ENCODE measurements around the gene OVCA2.

The OVCA2 gene

GRCh38 chr17:2041561-2042389 lies at the start of gene OVCA2:
Gene OVCA2 (plus strand): TSS chr17:2042022. CDS start chr17:2042048, 26 bp downstream.
- peaks cover 21% of the 10 kb centered on the region for H3K4me1 ChIP-seq (ENCODE audit: insufficient read depth, low read length)
- H3K36me3 ChIP-seq (ENCODE audit: insufficient read depth, low read length): peaks cover 24% of the 10 kb centered on the region
- peak within 1 kb of the TSS; percentile 95 for H3K4me3 ChIP-seq (ENCODE audit: low read length)
- peak within 1 kb of the TSS; percentile 70 for H2AFZ ChIP-seq (ENCODE audit: low read depth, low read length)
- no peaks in the 10 kb centered on the region for H3K27me3 ChIP-seq (ENCODE audit: insufficient read depth, low read length)
- H3K9me3 ChIP-seq (ENCODE audit: low read length): no peaks in the 10 kb centered on the region

- no peak overlapping the region for H3K4me3 ChIP-seq (ENCODE audit: low read length)
- no peaks in the 10 kb centered on the region for H3K9me3 ChIP-seq (ENCODE audit: low read length)
- no peaks in the 10 kb centered on the region for H3K27me3 ChIP-seq (ENCODE audit: insufficient read depth, low read length)
- peaks cover 17% of the 10 kb centered on the region for H3K4me1 ChIP-seq (ENCODE audit: insufficient read depth, low read length)
- no peaks in the 10 kb centered on the region for H3K36me3 ChIP-seq (ENCODE audit: insufficient read depth, low read length)
- no peak overlapping the region for H2AFZ ChIP-seq (ENCODE audit: low read depth, low read length)
These were observed 49.3 kb upstream of the OVCA2 start for GRCh38 chr17:1992541-1992940.

GRCh38 chr17:1994707-1995106 lies 47.1 kb upstream of the OVCA2 start:
- Histone ChIP-seq H3K27me3 (ENCODE audit: insufficient read depth, low read length) (no peaks in the 10 kb centered on the region), H2AFZ (ENCODE audit: low read depth, low read length) (no peak overlapping the region), H3K9me3 (ENCODE audit: low read length) (no peaks in the 10 kb centered on the region), H3K36me3 (ENCODE audit: insufficient read depth, low read length) (no peaks in the 10 kb centered on the region), H3K4me3 (ENCODE audit: low read length) (no peak overlapping the region), H3K4me1 (ENCODE audit: insufficient read depth, low read length) (peaks cover 23% of the 10 kb centered on the region)

DNA sequence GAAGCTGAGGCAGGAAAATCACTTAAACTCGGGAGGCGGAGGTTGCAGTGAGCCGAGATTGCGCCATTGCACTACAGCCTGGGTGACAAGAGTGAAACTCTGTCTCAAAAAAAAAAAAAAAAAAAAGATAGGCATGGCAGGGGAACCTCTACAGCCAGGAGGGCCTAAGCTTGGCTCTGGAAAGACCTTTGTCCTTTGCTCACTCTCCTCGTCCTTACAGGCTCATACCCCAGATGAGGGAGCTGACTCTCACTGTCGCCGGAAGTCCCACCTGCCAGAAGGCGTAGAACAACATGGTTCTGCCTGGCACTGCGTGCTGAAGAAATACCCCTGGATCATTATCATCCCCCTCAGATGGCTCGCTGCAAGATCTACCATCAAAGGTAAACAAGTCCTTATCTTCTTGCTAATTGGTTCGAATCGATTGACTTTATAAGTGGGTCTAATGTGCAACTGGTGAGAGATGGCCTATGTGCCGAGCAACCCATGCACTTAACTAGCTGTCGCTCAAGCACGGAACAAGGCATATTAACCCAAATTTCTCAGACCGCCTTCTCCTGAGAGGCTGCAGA lies 46.4 kb upstream of the OVCA2 start:
- Histone ChIP-seq H3K4me1 (ENCODE audit: insufficient read depth, low read length) (peaks cover 29% of the 10 kb centered on the region), H2AFZ (ENCODE audit: low read depth, low read length) (no peak overlapping the region), H3K27me3 (ENCODE audit: insufficient read depth, low read length) (no peaks in the 10 kb centered on the region), H3K4me3 (ENCODE audit: low read length) (no peak overlapping the region), H3K36me3 (ENCODE audit: insufficient read depth, low read length) (no peaks in the 10 kb centered on the region), H3K9me3 (ENCODE audit: low read length) (no peaks in the 10 kb centered on the region)

DNA sequence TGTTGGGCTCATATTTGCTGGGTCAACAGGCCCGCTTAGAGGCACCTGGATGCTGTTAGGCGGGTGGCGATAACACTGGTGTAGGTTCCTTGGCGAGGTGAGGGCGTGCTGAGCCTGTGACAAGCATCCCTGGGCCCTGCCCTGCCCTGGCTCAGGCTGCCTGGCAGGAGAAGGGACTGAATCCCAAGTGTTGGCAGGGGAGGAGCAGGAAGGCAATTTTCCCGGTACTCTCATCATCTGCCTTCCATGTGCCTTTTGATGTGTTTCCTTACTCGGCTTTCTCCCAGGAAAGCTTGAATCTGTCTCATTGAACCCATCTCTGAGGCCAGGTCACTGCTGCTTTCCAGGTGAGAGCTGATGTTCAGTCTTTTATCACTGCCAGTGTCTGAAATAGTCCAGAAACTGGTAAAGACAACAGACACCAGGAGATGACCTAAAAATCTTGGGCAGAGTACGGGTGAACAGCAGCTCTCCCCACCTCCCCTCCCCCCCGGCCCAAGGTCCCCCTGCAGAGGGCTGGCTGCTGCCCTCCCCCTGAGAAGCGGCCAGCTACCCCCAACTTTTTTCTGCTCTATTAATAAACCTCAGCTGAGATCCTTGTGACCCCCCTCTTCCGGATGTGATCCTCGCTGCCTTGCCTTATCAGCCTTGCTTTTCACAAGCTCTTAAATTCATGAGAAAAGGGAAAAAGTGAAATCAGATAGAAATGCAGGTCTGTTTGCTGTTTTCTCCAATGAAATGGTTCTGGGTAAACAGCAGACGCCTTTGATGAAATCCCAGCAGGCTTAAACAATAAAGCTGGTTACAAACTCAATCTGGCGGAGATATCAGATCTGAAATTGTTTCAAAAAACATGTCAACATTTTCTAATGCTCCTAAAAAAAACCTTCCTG lies 45.7 kb upstream of the OVCA2 start:
- Histone ChIP-seq H3K36me3 (ENCODE audit: insufficient read depth, low read length) (no peaks in the 10 kb centered on the region), H3K27me3 (ENCODE audit: insufficient read depth, low read length) (no peaks in the 10 kb centered on the region), H3K4me1 (ENCODE audit: insufficient read depth, low read length) (peaks cover 29% of the 10 kb centered on the region), H2AFZ (ENCODE audit: low read depth, low read length) (no peak overlapping the region), H3K9me3 (ENCODE audit: low read length) (no peaks in the 10 kb centered on the region), H3K4me3 (ENCODE audit: low read length) (no peak overlapping the region)

DNA sequence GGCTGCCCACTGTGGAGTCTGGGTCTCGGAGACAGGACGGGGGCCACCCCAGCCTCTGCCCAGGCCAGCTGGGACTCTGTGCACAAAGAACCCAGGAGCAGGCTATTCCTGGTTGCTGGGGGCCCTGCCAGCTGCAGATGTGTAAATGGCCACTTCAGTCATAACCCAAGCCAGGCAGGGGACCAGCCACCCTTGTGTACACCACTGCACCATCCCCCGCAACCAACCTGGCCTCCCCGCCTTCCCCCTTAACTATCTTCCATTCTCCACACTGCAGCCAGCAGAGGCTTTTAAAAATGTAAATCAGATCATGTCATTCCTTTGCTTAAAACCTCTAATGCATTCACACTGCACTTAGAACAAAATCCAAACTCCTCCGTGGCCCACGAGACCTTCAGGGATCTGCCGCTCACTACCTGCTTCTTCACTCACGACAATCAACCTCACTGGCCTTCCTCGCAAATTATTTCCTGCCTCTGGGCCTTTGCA lies 45.0 kb upstream of the OVCA2 start:
- Histone ChIP-seq H3K9me3 (ENCODE audit: low read length) (no peaks in the 10 kb centered on the region), H3K36me3 (ENCODE audit: insufficient read depth, low read length) (no peaks in the 10 kb centered on the region), H2AFZ (ENCODE audit: low read depth, low read length) (no peak overlapping the region), H3K27me3 (ENCODE audit: insufficient read depth, low read length) (no peaks in the 10 kb centered on the region), H3K4me1 (ENCODE audit: insufficient read depth, low read length) (peaks cover 29% of the 10 kb centered on the region), H3K4me3 (ENCODE audit: low read length) (no peak overlapping the region)

DNA sequence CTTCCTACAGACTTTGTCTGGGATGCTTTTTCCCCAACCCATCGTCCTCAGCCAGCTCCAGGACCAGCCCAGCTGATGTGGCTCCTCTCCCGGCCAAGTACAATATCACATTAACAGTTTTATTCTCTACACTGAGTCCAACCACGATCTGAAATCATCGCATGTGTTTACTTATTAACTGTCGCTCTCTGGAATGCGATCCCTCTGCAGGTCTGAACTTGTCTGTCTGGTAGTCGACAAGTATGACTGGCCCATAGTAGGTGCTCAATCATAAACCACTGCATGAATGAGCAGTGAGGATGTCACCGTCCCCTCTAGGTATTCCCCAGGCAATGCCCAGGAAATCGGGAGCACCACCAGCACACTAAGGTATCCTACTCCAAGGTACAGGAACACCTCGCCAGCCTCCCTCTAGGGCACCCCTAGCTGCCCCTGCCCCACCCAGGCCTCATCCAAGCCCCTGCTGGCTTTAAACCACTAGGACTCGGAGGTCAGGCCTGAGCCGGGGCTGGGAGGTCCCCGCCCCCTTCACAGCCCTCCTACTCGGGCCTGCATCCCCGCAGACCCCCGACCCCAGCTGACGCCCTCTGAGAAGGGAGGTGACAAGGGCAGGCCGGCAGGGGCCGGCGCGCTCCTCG lies 44.4 kb upstream of the OVCA2 start:
- no peak overlapping the region for H2AFZ ChIP-seq (ENCODE audit: low read depth, low read length)
- H3K4me1 ChIP-seq (ENCODE audit: insufficient read depth, low read length): peaks cover 29% of the 10 kb centered on the region
- no peaks in the 10 kb centered on the region for H3K27me3 ChIP-seq (ENCODE audit: insufficient read depth, low read length)
- H3K9me3 ChIP-seq (ENCODE audit: low read length): no peaks in the 10 kb centered on the region
- no peak overlapping the region for H3K4me3 ChIP-seq (ENCODE audit: low read length)
- H3K36me3 ChIP-seq (ENCODE audit: insufficient read depth, low read length): no peaks in the 10 kb centered on the region

DNA sequence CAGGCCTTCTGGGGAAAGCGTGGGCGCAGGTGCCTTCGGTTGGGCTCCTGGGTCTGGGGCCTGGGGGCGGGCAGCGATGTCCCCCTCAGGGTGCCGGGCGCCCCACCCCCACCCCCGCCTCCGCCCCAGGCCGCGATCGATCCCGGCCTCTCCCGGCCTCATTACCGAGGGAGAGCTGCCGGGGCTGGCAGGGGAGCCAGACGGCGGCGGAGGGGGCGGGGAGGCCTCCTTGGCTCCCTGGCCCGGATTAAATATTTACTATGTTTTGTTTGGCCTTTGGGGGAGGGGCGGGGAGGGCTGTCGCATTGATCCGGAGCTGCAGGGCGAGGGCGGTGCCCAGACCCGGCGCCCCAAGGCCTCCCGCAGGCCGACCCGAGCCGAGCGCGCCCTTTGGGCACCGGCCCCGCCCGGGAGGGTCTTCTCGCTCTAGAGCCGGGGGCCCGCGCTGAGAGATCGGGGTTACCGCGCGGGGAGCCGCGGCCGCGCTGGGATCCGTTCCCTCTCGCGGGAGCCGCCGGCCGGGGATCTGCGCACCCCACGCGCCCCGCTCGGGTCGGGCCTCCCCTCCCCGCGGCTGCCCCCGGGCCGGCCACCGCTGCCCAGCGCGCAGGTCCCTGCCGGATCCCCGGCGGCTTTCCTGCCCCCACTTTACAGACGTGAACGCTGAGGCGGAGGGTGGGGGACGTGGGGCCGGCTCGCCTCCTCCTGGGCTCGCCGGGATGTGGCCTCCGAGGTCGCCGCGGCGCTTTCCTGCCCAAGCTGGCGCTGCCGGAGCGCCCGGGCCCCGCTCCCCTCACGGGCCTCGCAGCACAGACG lies 43.7 kb upstream of the OVCA2 start:
- Histone ChIP-seq H2AFZ (ENCODE audit: low read depth, low read length) (no peak overlapping the region), H3K36me3 (ENCODE audit: insufficient read depth, low read length) (no peaks in the 10 kb centered on the region), H3K4me1 (ENCODE audit: insufficient read depth, low read length) (peaks cover 29% of the 10 kb centered on the region), H3K4me3 (ENCODE audit: low read length) (no peak overlapping the region), H3K9me3 (ENCODE audit: low read length) (no peaks in the 10 kb centered on the region), H3K27me3 (ENCODE audit: insufficient read depth, low read length) (no peaks in the 10 kb centered on the region)

DNA sequence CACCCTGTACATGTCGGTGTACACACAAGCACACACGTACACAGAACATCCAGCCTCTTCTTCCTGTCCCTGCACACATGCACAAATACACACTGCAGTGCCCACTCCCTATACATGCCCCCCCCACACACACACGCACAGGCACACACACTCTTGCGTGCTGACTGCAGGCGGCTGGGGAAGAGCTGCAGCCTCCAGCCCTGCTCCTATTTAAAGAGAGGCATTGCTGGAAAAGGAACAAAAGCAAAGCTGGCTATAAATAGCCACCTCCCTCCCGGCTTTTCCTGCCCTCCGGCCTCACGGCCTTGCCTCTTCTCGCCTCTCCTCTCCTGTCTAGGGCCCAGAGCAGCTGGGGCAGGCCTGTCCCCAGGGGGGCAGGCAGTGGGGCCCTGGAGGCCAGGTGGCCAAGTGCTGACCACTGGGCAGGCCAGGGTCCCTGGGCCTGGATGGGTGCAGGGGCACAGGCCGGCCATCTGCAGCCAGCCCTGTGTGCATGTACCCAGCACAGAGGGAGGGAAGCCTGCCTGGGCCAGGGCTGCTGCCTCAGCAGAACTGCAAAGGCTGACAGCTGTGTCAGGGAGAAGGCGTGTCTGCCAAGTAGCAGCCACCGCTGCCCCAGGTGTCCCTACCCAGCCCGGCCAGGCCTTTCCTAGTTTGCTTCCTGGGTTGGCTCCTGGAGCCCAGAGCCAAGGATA lies 42.1 kb upstream of the OVCA2 start:
- Histone ChIP-seq H3K36me3 (ENCODE audit: insufficient read depth, low read length) (no peaks in the 10 kb centered on the region), H3K9me3 (ENCODE audit: low read length) (no peaks in the 10 kb centered on the region), H3K27me3 (ENCODE audit: insufficient read depth, low read length) (no peaks in the 10 kb centered on the region), H2AFZ (ENCODE audit: low read depth, low read length) (peak overlapping the region; percentile 7), H3K4me1 (ENCODE audit: insufficient read depth, low read length) (peaks cover 29% of the 10 kb centered on the region), H3K4me3 (ENCODE audit: low read length) (peak overlapping the region; percentile 11)

- Histone ChIP-seq H2AFZ (ENCODE audit: low read depth, low read length) (no peak overlapping the region), H3K9me3 (ENCODE audit: low read length) (no peaks in the 10 kb centered on the region), H3K4me1 (ENCODE audit: insufficient read depth, low read length) (peaks cover 12% of the 10 kb centered on the region), H3K27me3 (ENCODE audit: insufficient read depth, low read length) (no peaks in the 10 kb centered on the region), H3K4me3 (ENCODE audit: low read length) (no peak overlapping the region), H3K36me3 (ENCODE audit: insufficient read depth, low read length) (no peaks in the 10 kb centered on the region)
These were observed 39.0 kb upstream of the OVCA2 start for GRCh38 chr17:2002767-2003329.

- H3K27me3 ChIP-seq (ENCODE audit: insufficient read depth, low read length): no peaks in the 10 kb centered on the region
- peaks cover 12% of the 10 kb centered on the region for H3K4me1 ChIP-seq (ENCODE audit: insufficient read depth, low read length)
- no peaks in the 10 kb centered on the region for H3K36me3 ChIP-seq (ENCODE audit: insufficient read depth, low read length)
- no peak overlapping the region for H2AFZ ChIP-seq (ENCODE audit: low read depth, low read length)
- no peaks in the 10 kb centered on the region for H3K9me3 ChIP-seq (ENCODE audit: low read length)
- H3K4me3 ChIP-seq (ENCODE audit: low read length): no peak overlapping the region
These were observed 38.3 kb upstream of the OVCA2 start for GRCh38 chr17:2003525-2003924.
